GM23338 (cell line): ENCODE measurements around the gene CABLES1. TPM values are rescaled to one million over a fixed set of nuclear protein-coding genes. Genes with fewer than 3 reads are reported as not detected.

Experiments used
- ATAC-seq: fragments of 200-7000 bp; cut with Tn5 transposase; 3 replicates; pipeline ENCODE4 v1.9.1; 2020
- DNase-seq: peaks from one replicate; pipeline ENCODE4 v3.0.0-alpha.2; 2015; ENCODE audit warnings: low spot score
- H2AFZ ChIP-seq: fragments of 200-600 bp; sonication (generic); 2 replicates; pipeline ENCODE4 v1.8.0; 2016; ENCODE audit warnings: antibody characterized with exemption, mild to moderate bottlenecking, moderate library complexity
- H3F3A ChIP-seq: fragments of 200-600 bp; sonication (generic); replicated peaks from 2 replicates; pipeline ENCODE4 v1.8.0; 2017; ENCODE audit warnings: antibody characterized with exemption, mixed run types, low read depth
- H3K27ac ChIP-seq: fragments of 200-600 bp; sonication (generic); 2 replicates; pipeline ENCODE4 v1.6.1; 2016; ENCODE audit warnings: low read depth
- H3K27me3 ChIP-seq: fragments of 200-600 bp; sonication (generic); 2 replicates; pipeline ENCODE4 v1.8.0; 2016; ENCODE audit warnings: mild to moderate bottlenecking, mixed run types, moderate library complexity; ENCODE audit not compliant: insufficient read depth
- H3K36me3 ChIP-seq: fragments of 200-600 bp; sonication (generic); 2 replicates; pipeline ENCODE4 v1.8.0; 2016; ENCODE audit warnings: mild to moderate bottlenecking; ENCODE audit not compliant: insufficient read depth
- H3K4me1 ChIP-seq: fragments of 200-600 bp; sonication (generic); 2 replicates; pipeline ENCODE4 v1.8.0; 2016; ENCODE audit warnings: mild to moderate bottlenecking, moderate library complexity; ENCODE audit not compliant: insufficient read depth
- H3K4me2 ChIP-seq: fragments of 200-600 bp; sonication (generic); 2 replicates; pipeline ENCODE4 v1.7.1; 2017; ENCODE audit warnings: mixed run types
- H3K4me3 ChIP-seq: fragments of 200-600 bp; sonication (generic); 2 replicates; pipeline ENCODE4 v1.6.1; 2016; ENCODE audit warnings: mixed run types
- H3K79me2 ChIP-seq: fragments of 200-600 bp; sonication (generic); replicated peaks from 2 replicates; pipeline ENCODE4 v1.8.0; 2017; ENCODE audit warnings: mild to moderate bottlenecking; ENCODE audit not compliant: insufficient read depth
- H3K9me2 ChIP-seq: fragments of 200-600 bp; sonication (generic); 2 replicates; pipeline ENCODE4 v1.8.0; 2017; ENCODE audit not compliant: insufficient read depth
- H4K20me1 ChIP-seq: fragments of 200-600 bp; sonication (generic); replicated peaks from 2 replicates; pipeline ENCODE4 v1.8.0; 2017; ENCODE audit warnings: mild to moderate bottlenecking; ENCODE audit not compliant: insufficient read depth
- H3K27ac Mint-ChIP-seq: 2 replicates; pipeline ENCODE4 v1.8.0; 2020; ENCODE audit warnings: inconsistent platforms, mild to moderate bottlenecking, moderate library complexity, mixed read lengths
- H3K27me3 Mint-ChIP-seq: 3 replicates; pipeline ENCODE4 v1.8.0; 2022; ENCODE audit warnings: low read depth, mild to moderate bottlenecking, moderate library complexity, mixed read lengths, inconsistent platforms; ENCODE audit not compliant: insufficient read depth, poor library complexity
- H3K36me3 Mint-ChIP-seq: 3 replicates; pipeline ENCODE4 v1.8.0; 2021; ENCODE audit warnings: low read depth, mild to moderate bottlenecking, inconsistent platforms, moderate library complexity, mixed read lengths
- H3K4me1 Mint-ChIP-seq: 3 replicates; pipeline ENCODE4 v1.8.0; 2020; ENCODE audit warnings: mild to moderate bottlenecking, inconsistent platforms, mixed read lengths
- H3K4me3 Mint-ChIP-seq: 3 replicates; pipeline ENCODE4 v1.8.0; 2021; ENCODE audit warnings: moderate library complexity, mild to moderate bottlenecking, inconsistent platforms, mixed read lengths
- H3K9me3 Mint-ChIP-seq: 3 replicates; pipeline ENCODE4 v1.8.0; 2020; ENCODE audit warnings: moderate library complexity, mild to moderate bottlenecking, inconsistent platforms, mixed read lengths
- CREB1 ChIP-seq: fragments of 250-450 bp; sonication (Bioruptor Pico); IDR thresholded peaks from 2 replicates; pipeline ENCODE4 v1.5.0; 2020; ENCODE audit warnings: low read depth, mild to moderate bottlenecking, moderate library complexity
- CTCF ChIP-seq, 2 experiments: fragments of 200-600 bp in 1 of 2; sonication (generic) in 1 of 2; conservative IDR thresholded peaks; 2 replicates each; pipeline versions ENCODE4 v1.5.1 to v1.6.1; 2016 to 2017; ENCODE audit warnings: antibody characterized with exemption in 2 of 2, low read depth in 2 of 2, mild to moderate bottlenecking in 2 of 2, moderate library complexity in 1 of 2
- ETS1 ChIP-seq: IDR thresholded peaks from 2 replicates; pipeline ENCODE4 v1.6.1; 2016; ENCODE audit warnings: antibody characterized with exemption
- EZH2 ChIP-seq: fragments of 200-600 bp; sonication (generic); IDR thresholded peaks from one replicate; pipeline ENCODE4 v1.8.0; 2017; ENCODE audit warnings: antibody characterized with exemption, mild to moderate bottlenecking, low read depth; ENCODE audit not compliant: unreplicated experiment
- EZH2phosphoT487 ChIP-seq: fragments of 200-600 bp; sonication (generic); IDR thresholded peaks from one replicate; pipeline ENCODE4 v1.8.1; 2018; ENCODE audit warnings: antibody characterized with exemption; ENCODE audit not compliant: unreplicated experiment
- JUNB ChIP-seq: IDR thresholded peaks from one replicate; pipeline ENCODE4 v1.6.1; 2016; ENCODE audit warnings: antibody characterized with exemption; ENCODE audit not compliant: unreplicated experiment
- NANOG ChIP-seq: IDR thresholded peaks from 2 replicates; pipeline ENCODE4 v1.6.1; 2016; ENCODE audit warnings: antibody characterized with exemption, borderline replicate concordance
- POLR2AphosphoS5 ChIP-seq: IDR thresholded peaks from 2 replicates; pipeline ENCODE4 v1.6.1; 2016; ENCODE audit warnings: antibody characterized with exemption, low read depth
- REST ChIP-seq: IDR thresholded peaks from one replicate; pipeline ENCODE4 v1.6.1; 2018; ENCODE audit warnings: antibody characterized with exemption; ENCODE audit not compliant: unreplicated experiment
- STAT1 ChIP-seq: IDR thresholded peaks from one replicate; pipeline ENCODE4 v1.6.1; 2016; ENCODE audit warnings: antibody characterized with exemption; ENCODE audit not compliant: unreplicated experiment
- ZNF114 ChIP-seq: fragments of 250-450 bp; sonication (Bioruptor Pico); IDR thresholded peaks from 2 replicates; pipeline ENCODE4 v1.5.0; 2020; ENCODE audit warnings: mild to moderate bottlenecking, moderate library complexity
- ZNF331 ChIP-seq: fragments of 250-450 bp; sonication (Bioruptor Pico); IDR thresholded peaks from 2 replicates; pipeline ENCODE4 v1.5.0; 2020; ENCODE audit warnings: low read depth, mild to moderate bottlenecking, moderate library complexity
- ZNF462 ChIP-seq: fragments of 250-450 bp; sonication (Bioruptor Pico); IDR thresholded peaks from 2 replicates; pipeline ENCODE4 v1.5.0; 2020; ENCODE audit warnings: mild to moderate bottlenecking, moderate library complexity
- polyA plus RNA-seq: library from polyadenylated mRNA; unstranded; fragments of >200 nt; fragmentation: Nextera tagmentation; extraction: Ambion mirVana; gene quantifications from 2 replicates; pipeline ENCODE4 v1.2.1, GENCODE V29; 2016
- total RNA-seq: library from RNA; depleted of rRNA; stranded (reverse); fragments of >200 nt; shearing (Covaris generic); gene quantifications from 2 replicates; pipeline ENCODE4 v1.2.3, GENCODE V29; 2014

The CABLES1 gene
- total and polyA plus RNA-seq, 2 experiments from 2014 or later: 2.6 to 12.4 TPM

GRCh38 chr18:23302851-23303527 is 167.7 kb downstream of the CABLES1 start:
- Histone ChIP-seq H3K4me3 (no peak overlapping the region), H3K27ac (peak overlapping the region; percentile 50; the same call in 1 of the 2 replicates), H3K9me2 (no peaks in the 10 kb centered on the region), H3K36me3 (no peaks in the 10 kb centered on the region), H2AFZ (no peak overlapping the region), H3K27me3 (no peaks in the 10 kb centered on the region), H3K79me2 (no peaks in the 10 kb centered on the region), H3F3A (no peaks in the 10 kb centered on the region), H3K4me2 (no peak overlapping the region), H3K4me1 (no peaks in the 10 kb centered on the region), H4K20me1 (no peaks in the 10 kb centered on the region)
- DNase-seq (no peak), ATAC-seq (no peak)
- Mint-ChIP-seq H3K4me3 (no peak overlapping the region), H3K4me1 (peaks cover 3% of the 10 kb centered on the region; the same call in 1 of the 3 replicates), H3K9me3 (no peaks in the 10 kb centered on the region), H3K27me3 (no peaks in the 10 kb centered on the region), H3K36me3 (peaks cover 1% of the 10 kb centered on the region), H3K27ac (peak overlapping the region; percentile 81)
- no peak for TF ChIP-seq JUNB
- no peak for TF ChIP-seq EZH2
- no peak for TF ChIP-seq EZH2phosphoT487
- TF ChIP-seq REST: no peak
- TF ChIP-seq ZNF462 (CRISPR knock-in tag): no peak
- no peak for TF ChIP-seq CTCF (conservative IDR thresholded peaks at IDR 0.05; ENCODE audit: low read depth in 2 of 2)
- no peak for TF ChIP-seq NANOG
- TF ChIP-seq CREB1 (CRISPR knock-in tag): no peak
- TF ChIP-seq STAT1: no peak
- no peak for TF ChIP-seq ETS1
- no peak for TF ChIP-seq ZNF331 (CRISPR knock-in tag)
- TF ChIP-seq POLR2AphosphoS5: no peak
- no peak for TF ChIP-seq ZNF114 (CRISPR knock-in tag)
